ENCODE results near the gene CACNA1A. TPM values are rescaled to one million over a fixed set of nuclear protein-coding genes. Genes with fewer than 3 reads are reported as not detected.
A peak's percentile ranks its signal among the peaks of the same experiment; 100 is the strongest.

CACNA1A gene
- total and polyA plus RNA-seq, 2 of the 4 experiments (the other 2 are of a cell fraction), result 5.9 to 15.0 TPM

DNA sequence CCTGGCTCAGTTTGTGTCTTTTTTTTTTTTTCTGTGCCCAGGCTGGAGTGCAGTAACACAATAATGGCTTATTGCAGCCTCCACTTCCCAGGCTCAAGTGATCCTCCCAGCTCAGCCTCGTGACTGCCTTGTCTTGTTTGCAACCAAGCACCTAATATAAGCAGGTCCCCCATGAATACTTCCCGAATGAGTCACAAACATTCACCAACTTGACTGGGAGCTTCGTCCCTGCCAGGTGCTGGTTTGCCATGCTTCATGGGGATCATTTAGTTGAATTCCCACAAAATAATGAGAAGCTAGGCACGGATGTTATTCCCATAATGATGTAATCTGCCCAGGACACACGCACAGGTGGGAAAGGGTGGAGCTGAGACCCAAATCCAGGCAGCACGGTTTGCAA, 176.5 kb downstream of the CACNA1A start:
- H2AFZ ChIP-seq (replicated peaks; ENCODE audit: low read length, poor library complexity), result peak overlapping the region; percentile 32
- intact Hi-C loops (cut with micrococcal nuclease) (no loop called here), in situ Hi-C loops (cut with MboI; ENCODE audit: low sequenced_read_pairs) (no loop called here), dilution Hi-C loops (cut with HindIII; ENCODE audit: low sequenced_read_pairs, unreplicated experiment) (no loop called here)
- no peaks in the 10 kb centered on the region for H3K79me1 ChIP-seq (ENCODE audit: low read depth in 1 of 2, low read length in 2 of 2)
- POLR2A ChIA-PET (ENCODE audit: unreplicated experiment), result no interaction called here
- H3K9me3 ChIP-seq (ENCODE audit: control insufficient read depth, insufficient read depth, low read length), result no peaks in the 10 kb centered on the region
- no TSS peak for BruUV-seq (replicated peaks)
- no peaks in the 10 kb centered on the region for H3K27me3 ChIP-seq (ENCODE audit: control insufficient read depth, insufficient read depth, low read length)
- no peak overlapping the region for H3K14ac ChIP-seq (replicated peaks; ENCODE audit: low read depth, low read length)
- no peak overlapping the region for H3K4me3 ChIP-seq (ENCODE audit: insufficient read depth, low read depth, low read length)
- H3K18ac ChIP-seq (ENCODE audit: low read depth, low read length), result no peak overlapping the region
- H2BK5ac ChIP-seq (ENCODE audit: low read depth, low read length, poor library complexity, severe bottlenecking), result no peak overlapping the region
- 0 out of 2 replicates have a peak, but pooled peaks cover 2% of the 10 kb centered on the region for H3K36me3 ChIP-seq (ENCODE audit: control insufficient read depth, insufficient read depth, low read length)
- H3K4ac ChIP-seq (ENCODE audit: low read depth, low read length), result no peak overlapping the region
- H2BK20ac ChIP-seq (ENCODE audit: low read depth, low read length), result no peak overlapping the region
- H3K4me1 ChIP-seq (ENCODE audit: control insufficient read depth, insufficient read depth, low read length), result no peaks in the 10 kb centered on the region
- 20% methylated on average over 1 of the region's 6 CpGs; no CpG with 5 or more reads in 1 of the 2 experiments for WGBS, 2 experiments (ENCODE audit: extremely low coverage in 2 of 2, insufficient read length in 1 of 2)
- H3K56ac ChIP-seq (ENCODE audit: extremely low read depth, insufficient read depth, low read length), result no peak overlapping the region
- CTCF ChIA-PET, result no interaction called here
- H4K91ac ChIP-seq (ENCODE audit: insufficient read depth, low read depth, low read length), result no peak overlapping the region
- no peak for TF ChIP-seq MAFK (IDR thresholded peaks at IDR 0.05; ENCODE audit: low read depth, low read length)
- TF ChIP-seq, protein P1, sequence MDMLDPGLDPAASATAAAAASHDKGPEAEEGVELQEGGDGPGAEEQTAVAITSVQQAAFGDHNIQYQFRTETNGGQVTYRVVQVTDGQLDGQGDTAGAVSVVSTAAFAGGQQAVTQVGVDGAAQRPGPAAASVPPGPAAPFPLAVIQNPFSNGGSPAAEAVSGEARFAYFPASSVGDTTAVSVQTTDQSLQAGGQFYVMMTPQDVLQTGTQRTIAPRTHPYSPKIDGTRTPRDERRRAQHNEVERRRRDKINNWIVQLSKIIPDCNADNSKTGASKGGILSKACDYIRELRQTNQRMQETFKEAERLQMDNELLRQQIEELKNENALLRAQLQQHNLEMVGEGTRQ (IDR thresholded peaks at IDR 0.05; ENCODE audit: low read depth, low read length), result no peak
- TF ChIP-seq MXI1 (IDR thresholded peaks at IDR 0.05; ENCODE audit: borderline replicate concordance, low read depth, low read length), result no peak
- TF ChIP-seq POLR2A (IDR thresholded peaks at IDR 0.05; ENCODE audit: low read depth, low read length), result no peak
- no peak for TF ChIP-seq RAD21 (IDR thresholded peaks at IDR 0.05; ENCODE audit: low read length)
- TF ChIP-seq FOS (IDR thresholded peaks at IDR 0.05; ENCODE audit: low read depth, low read length), result no peak
- DNase-seq, result peak; percentile 31
- no peak overlapping the region for H3K9ac ChIP-seq (ENCODE audit: low read depth, low read length)
- no peaks in the 10 kb centered on the region for H3K9me1 ChIP-seq (ENCODE audit: insufficient read depth, low read length)
- no peak for ATAC-seq (ENCODE audit: low read depth)
- H3K23ac ChIP-seq (ENCODE audit: low read depth, low read length), result no peak overlapping the region
- H3K4me2 ChIP-seq (ENCODE audit: low read depth, low read length), result no peak overlapping the region
- H4K8ac ChIP-seq (ENCODE audit: low read depth in 2 of 2, low read length in 2 of 2), result no peak overlapping the region
- no peak overlapping the region for H3K27ac ChIP-seq (ENCODE audit: insufficient read depth, low read length)
- no peak overlapping the region for H4K5ac ChIP-seq (ENCODE audit: low read depth, low read length)
- H2BK120ac ChIP-seq (ENCODE audit: low read depth, low read length), result no peak overlapping the region
- no peak overlapping the region for H2BK15ac ChIP-seq (ENCODE audit: low read depth, low read length)
- H2AK9ac ChIP-seq (replicated peaks; ENCODE audit: low read depth, low read length, poor library complexity), result no peak overlapping the region
- no peak overlapping the region for H2AK5ac ChIP-seq (ENCODE audit: low read depth, low read length)
- no peaks in the 10 kb centered on the region for H4K20me1 ChIP-seq (ENCODE audit: insufficient read depth, low read length)

All from IMR-90 (cell line).